K562 (cell line): Measurements from ENCODE around the gene ECSIT. TPM values are rescaled to one million over a fixed set of nuclear protein-coding genes. Genes with fewer than 3 reads are reported as not detected.

Experiments
- CBX3 ChIP-seq, 2 experiments: IDR thresholded peaks; 1 replicate in 1 of 2; 2 replicates in 1 of 2; pipeline ENCODE4 v1.6.1; 2012; ENCODE audit warnings: inconsistent platforms in 2 of 2, low read length in 2 of 2, borderline replicate concordance in 1 of 2, control low read depth in 1 of 2
- FOXJ3 ChIP-seq: sonication (generic); formaldehyde crosslinking; IDR thresholded peaks from 2 replicates; pipeline ENCODE4 v1.4.0; 2020; ENCODE audit warnings: mild to moderate bottlenecking, missing genetic modification reagents
- IFI16 ChIP-seq: fragments of 250-450 bp; sonication (Bioruptor Pico); IDR thresholded peaks from 2 replicates; pipeline ENCODE4 v2.1.2; 2022; ENCODE audit warnings: mild to moderate bottlenecking, inconsistent platforms
- JUND ChIP-seq, 2 experiments: IDR thresholded peaks; 2 replicates in 1 of 2; 3 replicates in 1 of 2; pipeline ENCODE4 v1.6.1; 2011; ENCODE audit warnings: borderline replicate concordance in 2 of 2, low read depth in 2 of 2, low read length in 2 of 2, improper control_type of control experiment in 1 of 2, missing biosample characterization in 1 of 2, missing genetic modification characterization in 1 of 2, missing genetic modification reagents in 1 of 2
- LCOR ChIP-seq: sonication (generic); formaldehyde crosslinking; IDR thresholded peaks from 2 replicates; pipeline ENCODE4 v1.8.0; 2022; ENCODE audit warnings: mild to moderate bottlenecking, missing genetic modification reagents
- MIER1 ChIP-seq: fragments of 450-650 bp; IDR thresholded peaks from 2 replicates; pipeline ENCODE4 v1.6.1; 2016; ENCODE audit warnings: antibody characterized with exemption, mild to moderate bottlenecking, low read depth
- NCOA4 ChIP-seq: fragments of 450-650 bp; IDR thresholded peaks from 2 replicates; pipeline ENCODE4 v1.6.1; 2018; ENCODE audit warnings: mild to moderate bottlenecking; ENCODE audit not compliant: partially characterized antibody
- NR2C2 ChIP-seq, 2 experiments: fragments of 200-800 bp in 1 of 2; sonication (Bioruptor generic) in 1 of 2; sonication (generic) in 1 of 2; formaldehyde crosslinking in 1 of 2; IDR thresholded peaks; 2 replicates each; pipeline versions ENCODE4 v1.6.1 to v1.8.0; 2016 to 2022; ENCODE audit warnings: mild to moderate bottlenecking in 1 of 2, missing compliant biosample characterization in 1 of 2, missing genetic modification characterization in 1 of 2, missing genetic modification reagents in 1 of 2
- RBM17 ChIP-seq: fragments of 200-400 bp; formaldehyde crosslinking; IDR thresholded peaks from 2 replicates; pipeline ENCODE4 v1.6.1; 2017; ENCODE audit warnings: low read depth, mild to moderate bottlenecking, low read length, borderline replicate concordance
- ZFPM2 ChIP-seq: fragments of 250-450 bp; sonication (Bioruptor Pico); IDR thresholded peaks from 2 replicates; pipeline ENCODE4 v1.5.1; 2022; ENCODE audit warnings: mild to moderate bottlenecking
- ZFX ChIP-seq: sonication (generic); formaldehyde crosslinking; IDR thresholded peaks from 2 replicates; pipeline ENCODE4 v1.8.0; 2022; ENCODE audit warnings: mild to moderate bottlenecking, missing genetic modification reagents, moderate library complexity
- polyA plus RNA-seq, 8 experiments: library from polyadenylated mRNA; depleted of rRNA in 4 of 8; stranded (reverse) in 5 of 8; unstranded in 3 of 8; fragments of >200 nt; fragmentation: Nextera tagmentation in 2 of 8; fragmentation: Illumina TruSeq in 1 of 8; extraction: Ambion mirVana in 2 of 8; extraction: Trizol in 1 of 8; gene quantifications; 2 replicates each; pipeline versions ENCODE4 v1.2.1 to v1.2.3, GENCODE V29; 2011 to 2014; ENCODE audit warnings: inconsistent platforms in 1 of 8, missing spikeins in 1 of 8
- total RNA-seq, 7 experiments: library from RNA; depleted of rRNA in 6 of 7; stranded (reverse); fragments of >200 nt in 6 of 7; fragmentation: Illumina TruSeq in 2 of 7; extraction: Trizol in 2 of 7; gene quantifications; 2 replicates each; pipeline versions ENCODE4 v1.2.1 to v1.2.3, GENCODE V29; 2011 to 2021; ENCODE audit warnings: low replicate concordance in 1 of 7
- TF ChIP-seq, protein P1 (sequence below): fragments of 200-600 bp; sonication (generic); IDR thresholded peaks from one replicate; pipeline ENCODE4 v1.6.1; 2012; ENCODE audit warnings: mild to moderate bottlenecking, low read depth, low read length, inconsistent platforms
- TF ChIP-seq, protein P2 (sequence below): fragments of 450-650 bp; IDR thresholded peaks from 2 replicates; pipeline ENCODE4 v1.6.1; 2016; ENCODE audit warnings: missing biosample characterization, missing genetic modification characterization

The ECSIT gene
- total and polyA plus RNA-seq, 9 of the 15 experiments (the other 6 are each of a cell fraction or from before 2014, with no cell fraction given) = 1.1 to 82.5 (median 43.9) TPM

DNA sequence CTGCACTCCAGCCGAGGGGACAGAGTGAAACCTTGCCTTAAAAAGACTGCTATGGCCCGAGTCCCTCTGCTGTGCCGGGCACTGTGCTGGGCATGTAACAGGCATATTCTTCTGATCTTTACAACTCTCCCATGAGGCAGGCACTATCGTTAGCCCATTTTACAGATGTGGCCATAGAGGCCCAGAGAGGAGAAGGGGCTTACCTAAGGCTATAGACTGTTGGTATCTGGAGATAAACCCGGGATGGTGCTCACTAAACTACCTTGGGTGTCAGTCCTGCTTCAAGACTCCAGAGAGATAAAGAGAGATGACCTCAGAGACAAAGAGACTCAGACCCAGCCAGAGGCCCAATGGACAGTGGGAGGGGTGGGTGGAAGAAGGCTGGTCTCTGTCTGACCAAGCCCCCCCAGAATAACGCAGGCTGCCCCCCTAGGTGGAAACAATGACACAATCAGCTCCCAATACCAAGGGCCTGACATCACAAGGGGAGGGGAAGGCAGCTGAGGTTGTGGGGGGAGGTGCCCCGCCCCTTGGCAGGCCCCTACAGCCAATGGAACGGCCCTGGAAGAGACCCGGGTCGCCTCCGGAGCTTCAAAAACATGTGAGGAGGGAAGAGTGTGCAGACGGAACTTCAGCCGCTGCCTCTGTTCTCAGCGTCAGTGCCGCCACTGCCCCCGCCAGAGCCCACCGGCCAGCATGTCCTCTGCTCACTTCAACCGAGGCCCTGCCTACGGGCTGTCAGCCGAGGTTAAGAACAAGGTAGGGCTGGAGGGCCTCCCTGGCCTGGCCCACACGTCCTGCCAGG, 9.5 kb upstream of the ECSIT start, which contains the start of gene CNN1 (continued):
- TF ChIP-seq, protein P1, sequence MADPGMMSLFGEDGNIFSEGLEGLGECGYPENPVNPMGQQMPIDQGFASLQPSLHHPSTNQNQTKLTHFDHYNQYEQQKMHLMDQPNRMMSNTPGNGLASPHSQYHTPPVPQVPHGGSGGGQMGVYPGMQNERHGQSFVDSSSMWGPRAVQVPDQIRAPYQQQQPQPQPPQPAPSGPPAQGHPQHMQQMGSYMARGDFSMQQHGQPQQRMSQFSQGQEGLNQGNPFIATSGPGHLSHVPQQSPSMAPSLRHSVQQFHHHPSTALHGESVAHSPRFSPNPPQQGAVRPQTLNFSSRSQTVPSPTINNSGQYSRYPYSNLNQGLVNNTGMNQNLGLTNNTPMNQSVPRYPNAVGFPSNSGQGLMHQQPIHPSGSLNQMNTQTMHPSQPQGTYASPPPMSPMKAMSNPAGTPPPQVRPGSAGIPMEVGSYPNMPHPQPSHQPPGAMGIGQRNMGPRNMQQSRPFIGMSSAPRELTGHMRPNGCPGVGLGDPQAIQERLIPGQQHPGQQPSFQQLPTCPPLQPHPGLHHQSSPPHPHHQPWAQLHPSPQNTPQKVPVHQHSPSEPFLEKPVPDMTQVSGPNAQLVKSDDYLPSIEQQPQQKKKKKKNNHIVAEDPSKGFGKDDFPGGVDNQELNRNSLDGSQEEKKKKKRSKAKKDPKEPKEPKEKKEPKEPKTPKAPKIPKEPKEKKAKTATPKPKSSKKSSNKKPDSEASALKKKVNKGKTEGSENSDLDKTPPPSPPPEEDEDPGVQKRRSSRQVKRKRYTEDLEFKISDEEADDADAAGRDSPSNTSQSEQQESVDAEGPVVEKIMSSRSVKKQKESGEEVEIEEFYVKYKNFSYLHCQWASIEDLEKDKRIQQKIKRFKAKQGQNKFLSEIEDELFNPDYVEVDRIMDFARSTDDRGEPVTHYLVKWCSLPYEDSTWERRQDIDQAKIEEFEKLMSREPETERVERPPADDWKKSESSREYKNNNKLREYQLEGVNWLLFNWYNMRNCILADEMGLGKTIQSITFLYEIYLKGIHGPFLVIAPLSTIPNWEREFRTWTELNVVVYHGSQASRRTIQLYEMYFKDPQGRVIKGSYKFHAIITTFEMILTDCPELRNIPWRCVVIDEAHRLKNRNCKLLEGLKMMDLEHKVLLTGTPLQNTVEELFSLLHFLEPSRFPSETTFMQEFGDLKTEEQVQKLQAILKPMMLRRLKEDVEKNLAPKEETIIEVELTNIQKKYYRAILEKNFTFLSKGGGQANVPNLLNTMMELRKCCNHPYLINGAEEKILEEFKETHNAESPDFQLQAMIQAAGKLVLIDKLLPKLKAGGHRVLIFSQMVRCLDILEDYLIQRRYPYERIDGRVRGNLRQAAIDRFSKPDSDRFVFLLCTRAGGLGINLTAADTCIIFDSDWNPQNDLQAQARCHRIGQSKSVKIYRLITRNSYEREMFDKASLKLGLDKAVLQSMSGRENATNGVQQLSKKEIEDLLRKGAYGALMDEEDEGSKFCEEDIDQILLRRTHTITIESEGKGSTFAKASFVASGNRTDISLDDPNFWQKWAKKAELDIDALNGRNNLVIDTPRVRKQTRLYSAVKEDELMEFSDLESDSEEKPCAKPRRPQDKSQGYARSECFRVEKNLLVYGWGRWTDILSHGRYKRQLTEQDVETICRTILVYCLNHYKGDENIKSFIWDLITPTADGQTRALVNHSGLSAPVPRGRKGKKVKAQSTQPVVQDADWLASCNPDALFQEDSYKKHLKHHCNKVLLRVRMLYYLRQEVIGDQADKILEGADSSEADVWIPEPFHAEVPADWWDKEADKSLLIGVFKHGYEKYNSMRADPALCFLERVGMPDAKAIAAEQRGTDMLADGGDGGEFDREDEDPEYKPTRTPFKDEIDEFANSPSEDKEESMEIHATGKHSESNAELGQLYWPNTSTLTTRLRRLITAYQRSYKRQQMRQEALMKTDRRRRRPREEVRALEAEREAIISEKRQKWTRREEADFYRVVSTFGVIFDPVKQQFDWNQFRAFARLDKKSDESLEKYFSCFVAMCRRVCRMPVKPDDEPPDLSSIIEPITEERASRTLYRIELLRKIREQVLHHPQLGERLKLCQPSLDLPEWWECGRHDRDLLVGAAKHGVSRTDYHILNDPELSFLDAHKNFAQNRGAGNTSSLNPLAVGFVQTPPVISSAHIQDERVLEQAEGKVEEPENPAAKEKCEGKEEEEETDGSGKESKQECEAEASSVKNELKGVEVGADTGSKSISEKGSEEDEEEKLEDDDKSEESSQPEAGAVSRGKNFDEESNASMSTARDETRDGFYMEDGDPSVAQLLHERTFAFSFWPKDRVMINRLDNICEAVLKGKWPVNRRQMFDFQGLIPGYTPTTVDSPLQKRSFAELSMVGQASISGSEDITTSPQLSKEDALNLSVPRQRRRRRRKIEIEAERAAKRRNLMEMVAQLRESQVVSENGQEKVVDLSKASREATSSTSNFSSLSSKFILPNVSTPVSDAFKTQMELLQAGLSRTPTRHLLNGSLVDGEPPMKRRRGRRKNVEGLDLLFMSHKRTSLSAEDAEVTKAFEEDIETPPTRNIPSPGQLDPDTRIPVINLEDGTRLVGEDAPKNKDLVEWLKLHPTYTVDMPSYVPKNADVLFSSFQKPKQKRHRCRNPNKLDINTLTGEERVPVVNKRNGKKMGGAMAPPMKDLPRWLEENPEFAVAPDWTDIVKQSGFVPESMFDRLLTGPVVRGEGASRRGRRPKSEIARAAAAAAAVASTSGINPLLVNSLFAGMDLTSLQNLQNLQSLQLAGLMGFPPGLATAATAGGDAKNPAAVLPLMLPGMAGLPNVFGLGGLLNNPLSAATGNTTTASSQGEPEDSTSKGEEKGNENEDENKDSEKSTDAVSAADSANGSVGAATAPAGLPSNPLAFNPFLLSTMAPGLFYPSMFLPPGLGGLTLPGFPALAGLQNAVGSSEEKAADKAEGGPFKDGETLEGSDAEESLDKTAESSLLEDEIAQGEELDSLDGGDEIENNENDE = no peak
- TF ChIP-seq, protein P2, sequence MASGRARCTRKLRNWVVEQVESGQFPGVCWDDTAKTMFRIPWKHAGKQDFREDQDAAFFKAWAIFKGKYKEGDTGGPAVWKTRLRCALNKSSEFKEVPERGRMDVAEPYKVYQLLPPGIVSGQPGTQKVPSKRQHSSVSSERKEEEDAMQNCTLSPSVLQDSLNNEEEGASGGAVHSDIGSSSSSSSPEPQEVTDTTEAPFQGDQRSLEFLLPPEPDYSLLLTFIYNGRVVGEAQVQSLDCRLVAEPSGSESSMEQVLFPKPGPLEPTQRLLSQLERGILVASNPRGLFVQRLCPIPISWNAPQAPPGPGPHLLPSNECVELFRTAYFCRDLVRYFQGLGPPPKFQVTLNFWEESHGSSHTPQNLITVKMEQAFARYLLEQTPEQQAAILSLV = no peak
- TF ChIP-seq MIER1 (no peak), JUND (IDR thresholded peaks at IDR 0.05; ENCODE audit: borderline replicate concordance, low read depth, low read length) (peak; percentile 57), JUND (tag; IDR thresholded peaks at IDR 0.05; ENCODE audit: borderline replicate concordance, low read depth, low read length) (peak; percentile 65; the same call in 1 of the 3 replicates), ZFX (CRISPR knock-in tag) (peak; percentile 63), NCOA4 (no peak), IFI16 (no peak), ZFPM2 (no peak), FOXJ3 (CRISPR knock-in tag) (no peak), NR2C2 (CRISPR knock-in tag; IDR thresholded peaks at IDR 0.05) (no peak), NR2C2 (tag; IDR thresholded peaks at IDR 0.05) (no peak), RBM17 (no peak), LCOR (peak; percentile 37; the same call in 1 of the 2 replicates), CBX3 (IDR thresholded peaks at IDR 0.05; ENCODE audit: borderline replicate concordance in 1 of 2, low read length in 2 of 2) (peak in 1 of 2 experiments; percentile 72; a peak in 2 of 3 replicates)
